Measurements from ENCODE around the gene SEC14L6.

SEC14L6 gene

DNA sequence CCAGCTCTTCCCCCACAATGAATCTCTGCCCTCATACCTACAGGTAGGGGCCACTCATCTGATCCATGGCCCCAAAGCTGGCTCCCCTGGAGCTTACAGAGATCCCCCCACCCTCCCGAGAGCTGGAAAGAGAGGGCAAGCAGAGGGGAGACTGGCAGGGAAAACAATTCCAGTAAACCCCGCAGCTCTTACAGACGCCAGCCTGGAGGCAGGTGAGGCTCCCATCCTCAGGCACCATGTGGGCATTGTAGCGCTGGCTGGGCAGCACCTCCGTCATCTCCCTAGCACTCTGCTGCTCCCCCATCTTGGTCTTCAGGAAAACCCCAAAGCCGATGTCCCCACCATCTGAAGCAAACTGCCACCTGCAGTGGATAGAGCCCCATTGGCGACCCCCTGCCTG lies 55.2 kb downstream of the SEC14L6 start:
- DNase-seq: no peak

DNA sequence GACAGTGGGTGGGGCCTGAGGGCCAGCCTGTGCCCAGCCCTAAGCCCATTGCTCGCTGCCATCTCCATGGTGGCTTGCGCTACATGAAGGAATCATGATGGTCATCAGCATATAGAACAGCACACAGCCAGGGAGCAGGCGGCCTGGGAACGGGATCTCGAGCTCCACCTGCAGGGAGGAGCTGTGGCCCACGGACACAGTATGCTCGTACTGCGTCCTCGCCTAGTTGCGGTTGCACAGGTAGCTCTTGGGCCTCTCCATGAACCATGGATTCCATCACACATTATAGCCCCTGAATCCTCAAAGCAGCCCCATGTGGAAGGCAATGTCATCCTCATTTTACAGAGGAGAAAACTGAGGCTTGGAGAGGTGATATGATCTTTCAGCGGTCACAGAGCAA lies 56.1 kb downstream of the SEC14L6 start:
- no peak for DNase-seq

DNA sequence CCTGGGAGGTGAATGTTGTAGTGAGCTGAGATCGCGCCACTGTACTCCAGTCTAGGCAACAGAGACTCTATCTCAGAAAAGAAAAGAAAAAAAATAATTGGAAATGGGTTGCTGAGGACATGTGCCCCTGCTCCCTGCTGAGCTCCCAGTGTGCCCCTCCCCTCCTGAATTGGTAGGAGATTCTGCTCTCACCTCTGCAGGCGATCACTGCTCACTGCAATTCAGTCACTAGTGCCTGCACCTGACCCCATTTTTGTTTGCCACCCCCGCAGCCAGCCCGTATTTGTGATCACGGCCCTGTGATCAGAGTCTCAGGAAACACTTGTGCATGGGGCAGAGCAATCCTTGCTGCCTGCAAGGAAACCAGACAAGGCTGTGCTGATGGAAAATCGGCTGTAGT lies 58.4 kb downstream of the SEC14L6 start:
- no peak for DNase-seq

DNA sequence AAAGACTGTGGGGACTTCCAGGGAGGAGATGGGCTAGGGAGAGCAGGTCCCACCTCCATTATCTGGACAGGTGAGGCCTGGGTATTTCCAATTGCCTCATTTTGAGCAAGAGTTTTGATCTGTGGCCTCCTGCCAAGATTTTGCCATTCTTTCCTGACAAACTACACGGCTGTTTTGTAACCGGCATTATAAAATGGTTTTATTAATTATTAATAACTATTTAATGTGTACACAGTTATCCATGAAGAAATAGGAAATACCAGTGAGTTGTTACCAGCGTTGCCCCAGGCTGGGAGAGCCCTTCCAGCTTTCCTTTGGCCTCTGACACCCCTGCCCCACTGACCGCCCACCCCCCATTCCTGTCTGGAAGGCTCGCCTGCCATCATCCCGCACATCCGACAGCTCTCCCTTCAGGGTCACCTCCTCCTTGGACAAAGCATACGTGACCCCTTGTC lies 59.9 kb downstream of the SEC14L6 start:
- no peak for DNase-seq

DNA sequence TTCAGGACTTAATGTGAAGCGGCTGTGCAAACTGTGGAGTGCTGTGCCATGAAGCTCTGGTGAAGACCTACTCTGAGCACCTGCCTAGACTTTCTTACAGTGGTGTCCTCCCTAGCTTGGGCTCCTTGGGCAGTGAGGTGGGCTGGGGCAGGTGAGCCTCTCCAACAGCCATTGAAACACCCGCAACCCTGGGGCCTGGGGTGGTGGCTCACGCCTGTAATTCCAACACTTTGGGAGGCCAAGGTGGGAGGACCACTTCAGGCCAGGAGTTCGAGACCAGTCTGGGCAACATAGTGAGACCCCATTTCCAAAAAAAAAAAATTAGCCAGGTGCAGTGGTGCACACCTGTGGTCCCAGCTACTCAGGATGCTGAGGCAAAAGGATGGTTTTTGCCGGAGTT lies 60.4 kb downstream of the SEC14L6 start:
- no peak for DNase-seq

DNA sequence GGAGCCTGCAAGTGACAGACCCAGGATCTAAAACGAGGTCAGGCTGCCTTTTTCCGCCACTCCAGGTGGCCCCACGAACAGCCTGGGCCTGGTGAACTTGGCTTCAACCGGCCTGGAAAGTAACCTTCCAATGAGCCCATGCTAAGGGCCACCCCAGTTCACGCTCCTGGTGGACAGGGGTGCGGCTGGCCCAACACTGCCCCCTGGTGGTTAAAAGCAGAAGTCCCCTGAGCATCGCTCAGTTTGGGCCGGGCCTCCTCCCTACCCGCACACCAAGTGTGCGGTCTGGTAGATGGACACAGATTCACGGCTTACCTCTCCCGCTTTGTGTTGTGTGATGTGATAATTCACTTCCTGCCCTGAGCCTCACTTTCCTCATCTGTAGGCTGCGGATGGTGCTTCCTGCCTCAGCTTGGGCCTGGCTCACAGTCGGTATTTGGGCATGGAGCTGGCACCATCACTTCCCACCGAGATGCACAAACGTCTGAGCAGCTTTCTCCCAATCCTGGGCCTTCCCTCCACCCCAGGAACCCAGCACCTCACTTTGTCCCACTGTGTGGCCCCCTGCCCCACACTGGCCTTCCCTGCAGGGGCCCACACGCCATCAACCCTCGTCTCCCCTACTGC lies 61.1 kb downstream of the SEC14L6 start:
- no peak for DNase-seq

DNA sequence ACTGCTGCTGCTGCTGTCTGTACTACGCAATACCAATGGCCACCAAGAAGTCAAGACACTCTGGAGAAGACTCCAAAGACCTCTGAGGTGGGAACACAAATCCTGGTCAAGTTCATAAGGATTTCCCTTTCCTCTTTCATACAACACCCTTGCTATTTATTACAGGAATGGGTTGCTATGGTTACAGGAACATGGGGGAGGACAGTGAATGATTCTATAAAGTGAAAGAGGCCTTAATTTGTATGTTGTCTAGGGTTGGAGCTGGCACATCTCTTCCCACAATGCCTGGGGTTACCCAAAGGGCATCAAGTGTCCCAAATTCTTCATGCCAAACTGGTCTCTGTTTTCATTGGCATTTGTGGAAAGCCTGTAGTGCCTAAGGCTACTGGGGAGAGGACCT lies 63.4 kb downstream of the SEC14L6 start:
- DNase-seq: no peak

DNA sequence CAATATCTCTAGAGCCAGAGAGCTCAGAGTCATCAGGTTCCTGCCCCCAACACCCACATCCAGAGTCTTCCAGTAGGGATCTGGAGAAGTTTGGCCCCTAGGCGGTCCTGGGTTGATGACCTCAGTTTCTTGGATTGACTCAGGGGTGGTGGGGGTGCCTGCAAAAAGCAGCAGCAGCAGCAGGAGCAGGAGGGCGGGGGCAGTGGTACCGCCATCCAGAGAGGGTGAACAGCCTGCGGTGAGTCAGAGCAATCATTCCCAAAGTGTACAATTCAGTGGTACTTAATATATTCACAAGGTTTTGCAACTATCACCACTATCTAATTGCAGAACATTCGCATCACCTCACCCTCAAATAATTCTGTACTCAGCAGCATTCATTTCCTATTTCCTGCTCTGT lies 64.8 kb downstream of the SEC14L6 start:
- no peak for DNase-seq

DNA sequence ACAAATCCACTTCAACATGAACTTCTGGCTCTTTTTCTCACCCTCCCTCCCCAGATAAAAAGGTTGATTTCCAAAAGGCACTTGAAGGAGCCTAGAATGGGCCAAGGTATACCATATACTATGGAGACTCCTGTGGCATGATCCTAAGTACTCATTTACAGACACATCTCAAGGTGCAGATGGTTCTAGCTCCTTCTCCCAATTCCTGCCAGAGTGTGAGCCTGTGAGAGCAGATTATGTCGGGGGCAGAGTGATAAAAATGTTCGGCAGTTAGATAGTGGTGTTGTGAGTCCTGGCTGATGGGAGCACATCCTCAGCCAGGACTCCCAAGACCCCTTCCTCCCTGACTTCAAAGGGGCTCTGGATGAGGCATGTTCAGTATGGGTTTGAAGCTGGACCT lies 66.6 kb downstream of the SEC14L6 start:
- no peak for DNase-seq

DNA sequence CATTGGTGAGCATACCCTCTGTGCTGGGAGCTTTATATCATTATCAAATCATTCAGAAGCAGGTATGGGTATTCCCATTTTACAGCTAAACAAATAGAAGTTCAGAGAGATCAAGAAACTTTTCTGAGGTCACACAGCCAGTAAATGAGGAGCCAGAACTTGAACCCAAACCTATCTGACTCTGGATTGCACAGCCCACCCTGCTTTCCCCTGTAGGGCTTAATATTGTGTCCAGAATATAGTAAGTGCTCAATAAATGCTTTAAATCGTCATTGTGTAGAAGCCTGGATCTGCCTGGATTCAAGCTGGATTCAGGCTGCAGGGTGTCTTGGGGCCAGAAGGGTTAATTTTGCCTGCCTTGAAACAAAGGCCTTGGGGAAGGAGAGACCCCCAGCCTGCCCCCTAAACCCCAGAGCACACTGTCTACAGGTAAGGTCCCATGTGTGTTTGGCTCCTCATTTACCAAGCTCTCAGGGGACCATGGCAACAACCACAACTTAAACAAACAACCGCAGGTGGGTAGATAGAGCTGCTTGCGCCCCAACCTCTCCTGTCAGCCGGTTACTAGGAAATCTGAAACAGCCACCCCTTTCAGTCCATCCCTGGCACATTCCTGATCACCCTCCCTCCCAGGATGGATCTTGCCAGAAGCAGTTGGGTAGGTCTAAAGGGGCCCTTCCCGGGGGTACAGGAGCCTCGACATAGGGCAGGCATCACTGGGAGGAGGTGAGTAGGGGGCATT lies 71.7 kb downstream of the SEC14L6 start:
- peak; percentile 71 for DNase-seq

DNA sequence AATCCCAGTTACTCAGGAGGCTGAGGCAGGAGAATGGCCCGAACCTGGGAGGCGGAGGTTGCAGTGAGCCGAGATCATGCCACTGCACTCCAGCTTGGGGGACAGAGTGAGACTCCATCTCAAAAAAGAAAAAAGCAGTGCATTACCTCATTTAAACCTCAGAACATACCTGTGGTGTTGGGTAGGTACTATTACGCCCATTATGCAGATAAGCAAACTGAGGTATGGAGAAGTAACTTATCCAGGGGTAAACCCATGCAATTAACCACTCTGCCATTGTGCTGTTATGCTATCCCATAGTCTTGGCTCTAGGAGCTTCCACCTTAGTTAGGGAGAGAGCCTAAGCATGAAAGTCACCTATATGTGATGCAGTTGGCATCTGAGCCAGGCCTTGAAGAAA lies 72.4 kb downstream of the SEC14L6 start:
- no peak for DNase-seq

DNA sequence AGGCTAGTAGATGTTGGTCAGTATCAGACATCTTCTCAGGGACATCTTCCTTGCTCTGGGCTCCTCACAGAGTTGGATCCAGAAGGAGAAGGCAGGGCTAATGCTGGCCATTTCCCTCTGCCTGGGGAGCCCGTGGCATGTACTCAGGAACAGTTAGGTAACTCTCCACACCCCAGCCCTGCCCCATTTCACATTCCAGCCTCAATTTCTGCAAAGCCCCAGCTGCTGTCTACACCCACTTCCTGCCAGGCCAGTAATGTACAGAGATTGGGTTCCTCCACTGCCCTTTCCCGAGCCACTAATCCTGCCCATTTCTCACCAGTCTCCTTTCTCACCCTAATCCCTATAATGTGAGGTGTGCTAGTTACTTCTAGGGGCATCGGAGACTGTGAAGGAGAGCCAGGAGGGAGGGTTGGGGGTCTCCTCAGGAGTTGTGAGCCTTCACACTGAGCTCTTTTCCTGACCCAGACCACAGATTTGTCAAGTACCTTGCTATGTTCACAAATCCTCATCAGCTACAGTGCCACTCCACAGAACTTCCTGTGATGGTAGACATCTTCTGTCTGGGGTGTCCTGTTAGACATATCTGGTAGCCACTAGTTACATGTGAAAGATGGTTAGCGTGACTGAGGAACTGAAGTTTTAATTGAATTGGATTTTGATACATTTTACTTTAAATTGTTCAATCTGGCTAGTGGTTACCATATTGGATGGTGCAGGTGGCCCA lies 73.4 kb downstream of the SEC14L6 start:
- no peak for DNase-seq

Measured in DMS79 treated with DMSO at 0.1 percent for 48 hours (cell line).